Measurements from ENCODE around the gene AGXT. TPM values are rescaled to one million over a fixed set of nuclear protein-coding genes. Genes with fewer than 3 reads are reported as not detected.

The AGXT gene
- total and polyA plus RNA-seq, 12 donors: 0.09 TPM; not detected in 11

DNA sequence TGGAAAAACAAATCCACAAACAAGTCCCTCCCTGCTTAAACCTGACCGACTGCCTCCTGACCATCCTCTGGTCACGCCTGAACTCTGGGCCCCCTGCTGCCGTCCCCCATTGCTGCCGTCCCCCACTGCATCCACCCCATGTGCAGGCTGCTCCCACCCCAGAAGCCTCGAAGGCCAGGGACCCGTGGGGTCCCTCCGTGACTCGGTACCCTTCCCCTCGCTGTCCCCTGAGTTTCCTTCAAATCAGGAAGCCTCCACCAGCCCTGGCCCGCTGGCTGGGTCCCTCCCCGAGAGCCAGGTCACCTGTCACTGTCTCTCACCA, 17.9 kb upstream of the AGXT start:
- ATAC-seq (peak in 2 of 8 donors; percentile 10 to 25), DNase-seq (no peak)
- peaks cover 0 to 3% (median 0%) of the 10 kb centered on the region in 9 donors for H3K4me1 ChIP-seq
- intact Hi-C loops (cut with DNase I): loop anchor here in 7 of 10 donors (2.0 to 10.0 kb wide), 7 partner anchors 134 to 884 kb away; partner anchors contain the start of genes SNED1 (in 3 of the 7) and D2HGDH (in 2 of the 7)
- H3K9me3 ChIP-seq: peaks cover 0 to 12% (median 0%) of the 10 kb centered on the region in 11 donors
- WGBS, 2 donors: 64 to 65% methylated on average over 11 of the region's 11 CpGs
- H3K27ac ChIP-seq: no peak overlapping the region
- TF ChIP-seq, protein P1, sequence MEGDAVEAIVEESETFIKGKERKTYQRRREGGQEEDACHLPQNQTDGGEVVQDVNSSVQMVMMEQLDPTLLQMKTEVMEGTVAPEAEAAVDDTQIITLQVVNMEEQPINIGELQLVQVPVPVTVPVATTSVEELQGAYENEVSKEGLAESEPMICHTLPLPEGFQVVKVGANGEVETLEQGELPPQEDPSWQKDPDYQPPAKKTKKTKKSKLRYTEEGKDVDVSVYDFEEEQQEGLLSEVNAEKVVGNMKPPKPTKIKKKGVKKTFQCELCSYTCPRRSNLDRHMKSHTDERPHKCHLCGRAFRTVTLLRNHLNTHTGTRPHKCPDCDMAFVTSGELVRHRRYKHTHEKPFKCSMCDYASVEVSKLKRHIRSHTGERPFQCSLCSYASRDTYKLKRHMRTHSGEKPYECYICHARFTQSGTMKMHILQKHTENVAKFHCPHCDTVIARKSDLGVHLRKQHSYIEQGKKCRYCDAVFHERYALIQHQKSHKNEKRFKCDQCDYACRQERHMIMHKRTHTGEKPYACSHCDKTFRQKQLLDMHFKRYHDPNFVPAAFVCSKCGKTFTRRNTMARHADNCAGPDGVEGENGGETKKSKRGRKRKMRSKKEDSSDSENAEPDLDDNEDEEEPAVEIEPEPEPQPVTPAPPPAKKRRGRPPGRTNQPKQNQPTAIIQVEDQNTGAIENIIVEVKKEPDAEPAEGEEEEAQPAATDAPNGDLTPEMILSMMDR (IDR thresholded peaks at IDR 0.05): no peak
- peaks cover 0 to 5% (median 0%) of the 10 kb centered on the region in 7 donors for H3K27me3 ChIP-seq
- no peaks in the 10 kb centered on the region for H3K36me3 ChIP-seq
- H3K4me3 ChIP-seq: no peak overlapping the region

DNA sequence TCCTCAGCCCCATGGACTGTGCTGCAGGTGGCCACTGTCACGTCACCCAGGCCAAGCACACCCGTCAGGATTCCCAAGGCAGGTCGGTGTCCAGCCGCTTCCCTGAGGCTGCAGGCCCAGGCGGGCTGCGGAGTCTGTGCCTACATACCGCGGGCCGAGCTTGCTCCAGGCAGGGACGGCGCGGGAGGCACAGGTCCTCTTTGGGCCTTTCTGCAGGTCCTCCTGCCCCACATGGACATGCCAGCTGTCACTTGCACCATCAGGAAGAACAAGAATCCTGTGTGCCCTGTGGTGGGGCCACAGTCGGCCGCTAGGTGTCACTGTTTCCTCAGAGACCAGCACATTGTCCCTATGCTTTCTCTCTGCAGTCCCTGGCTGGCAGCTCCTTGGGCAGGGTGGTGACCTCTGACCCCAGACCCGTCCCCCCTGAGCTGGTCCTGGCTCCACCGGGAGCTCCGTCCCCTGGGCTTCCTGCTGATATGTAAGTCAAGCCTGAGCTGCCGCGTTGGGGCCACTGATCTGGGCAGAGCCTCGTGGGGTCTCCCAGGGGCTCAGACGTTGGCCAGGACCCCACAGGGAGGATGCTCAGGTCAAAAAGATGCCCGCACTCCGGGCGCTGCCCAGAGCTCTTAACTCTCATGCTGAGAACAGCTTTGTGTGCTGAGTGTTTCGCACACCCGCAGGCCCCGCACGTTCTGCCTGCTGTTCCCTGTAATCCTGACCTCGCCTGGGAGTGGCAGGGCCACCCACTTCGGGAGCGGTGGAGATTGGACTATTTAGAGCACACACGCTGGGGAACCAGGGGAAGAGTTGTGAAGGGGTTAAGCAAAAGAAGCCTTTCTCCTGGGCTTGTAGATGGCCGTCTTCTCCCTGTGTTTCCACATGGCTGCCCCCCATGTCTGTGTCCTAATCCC, 17.3 kb upstream of the AGXT start:
- TF ChIP-seq, protein P1 (IDR thresholded peaks at IDR 0.05): peak; percentile 85 to 98 (median 96)
- no peak overlapping the region for H3K27ac ChIP-seq
- H3K4me3 ChIP-seq: no peak overlapping the region
- DNase-seq: peak; percentile 84
- H3K9me3 ChIP-seq: peaks cover 0 to 12% (median 0%) of the 10 kb centered on the region in 11 donors
- peak; percentile 90 to 93 (median 91) for ATAC-seq
- H3K36me3 ChIP-seq: no peaks in the 10 kb centered on the region
- peaks cover 0 to 8% (median 0%) of the 10 kb centered on the region in 7 donors for H3K27me3 ChIP-seq
- peaks cover 0 to 3% (median 0%) of the 10 kb centered on the region in 9 donors for H3K4me1 ChIP-seq
- intact Hi-C loops (cut with DNase I): loop anchor here in 7 of 10 donors (2.0 to 10.0 kb wide), 7 partner anchors 133 to 883 kb away; partner anchors contain the start of genes SNED1 (in 3 of the 7) and D2HGDH (in 2 of the 7)
- WGBS, 2 donors: 38% methylated on average over 33 of the region's 33 CpGs

DNA sequence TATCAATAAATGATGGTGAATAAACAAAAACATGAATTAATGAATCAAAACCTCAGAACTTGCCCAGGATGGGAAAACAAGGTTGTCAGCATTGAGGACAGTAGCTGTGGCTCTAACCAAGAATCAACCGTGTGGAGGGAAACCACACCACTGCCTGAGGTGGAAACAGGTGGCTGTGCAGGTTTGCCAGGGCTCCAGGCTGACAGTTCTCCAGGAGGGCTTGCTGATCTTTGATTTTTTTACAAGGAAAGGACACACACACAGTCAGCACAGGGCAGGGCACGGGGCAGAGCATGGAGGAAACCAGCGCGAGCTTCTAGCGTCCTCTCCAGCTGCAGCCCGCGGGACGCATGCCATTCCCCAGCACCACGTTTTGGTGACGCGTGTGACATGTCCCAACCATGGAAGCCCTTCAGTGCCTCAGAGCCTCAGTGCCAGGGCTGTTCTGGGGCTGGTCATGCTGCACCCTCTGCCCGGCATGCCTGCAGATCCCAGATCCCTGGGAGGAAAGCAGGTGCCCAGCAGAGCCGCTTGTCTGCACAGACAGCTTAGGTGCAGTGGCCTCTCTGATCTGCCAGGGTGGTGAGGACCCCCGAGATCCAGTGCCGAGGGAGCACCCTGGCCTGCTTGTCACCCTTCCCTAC, 15.8 kb upstream of the AGXT start:
- Histone ChIP-seq H3K36me3 (no peaks in the 10 kb centered on the region), H3K27me3 (peaks cover 0 to 15% (median 0%) of the 10 kb centered on the region in 7 donors), H3K4me3 (no peak overlapping the region), H3K9me3 (peaks cover 0 to 12% (median 0%) of the 10 kb centered on the region in 11 donors), H3K4me1 (peaks cover 0 to 3% (median 0%) of the 10 kb centered on the region in 9 donors), H3K27ac (no peak overlapping the region)
- intact Hi-C loops (cut with DNase I): loop anchor here in 7 of 10 donors (10.0 kb wide), 6 partner anchors 132 to 882 kb away; partner anchors contain the start of genes SNED1 (in 3 of the 7) and D2HGDH (in 2 of the 7)
- DNase-seq: no peak
- no peak for ATAC-seq
- 83% methylated on average over 15 of the region's 15 CpGs for WGBS, 2 donors
- TF ChIP-seq, protein P1 (IDR thresholded peaks at IDR 0.05): no peak

DNA sequence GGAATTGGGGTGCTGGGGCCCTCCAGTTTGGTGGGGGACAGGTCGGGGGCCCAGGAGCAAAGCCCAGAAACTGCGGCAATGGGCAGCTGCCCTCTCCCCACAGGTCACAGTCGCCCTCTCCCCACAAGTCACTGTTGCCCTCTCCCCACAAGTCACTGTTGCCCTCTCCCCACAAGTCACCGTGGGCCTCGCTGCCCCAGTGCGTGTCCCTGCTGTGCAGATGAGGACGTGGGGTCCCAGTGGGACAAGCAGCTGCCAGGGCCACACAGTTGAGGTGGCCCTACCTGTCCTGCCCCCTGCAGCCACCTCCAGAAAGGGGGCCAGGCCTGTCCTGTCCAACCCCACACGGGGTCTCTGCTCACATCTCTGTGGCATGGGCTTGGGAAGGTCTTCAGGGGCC, 13.0 kb upstream of the AGXT start:
- Histone ChIP-seq H3K36me3 (no peaks in the 10 kb centered on the region), H3K27me3 (peaks cover 0 to 15% (median 0%) of the 10 kb centered on the region in 7 donors), H3K4me3 (no peak overlapping the region), H3K27ac (no peak overlapping the region), H3K9me3 (peaks cover 0 to 12% (median 0%) of the 10 kb centered on the region in 11 donors), H3K4me1 (peaks cover 0 to 3% (median 0%) of the 10 kb centered on the region in 9 donors)
- intact Hi-C loops (cut with DNase I): loop anchor here in 7 of 10 donors (10.0 kb wide), 6 partner anchors 129 to 879 kb away; partner anchors contain the start of genes SNED1 (in 3 of the 7) and D2HGDH (in 2 of the 7)
- TF ChIP-seq, protein P1 (IDR thresholded peaks at IDR 0.05): no peak
- ATAC-seq: no peak
- 91 to 92% methylated on average over 8 of the region's 8 CpGs for WGBS, 2 donors
- DNase-seq: no peak
